Measurements from ENCODE around the gene FLNB.
A peak's percentile ranks its signal among the peaks of the same experiment; 100 is the strongest.
"Not testable (repeated sequence)": the region's sequence is repeated elsewhere in the genome, so short reads cannot be mapped to it uniquely, and the experiment has no call there.

Gene FLNB

DNA sequence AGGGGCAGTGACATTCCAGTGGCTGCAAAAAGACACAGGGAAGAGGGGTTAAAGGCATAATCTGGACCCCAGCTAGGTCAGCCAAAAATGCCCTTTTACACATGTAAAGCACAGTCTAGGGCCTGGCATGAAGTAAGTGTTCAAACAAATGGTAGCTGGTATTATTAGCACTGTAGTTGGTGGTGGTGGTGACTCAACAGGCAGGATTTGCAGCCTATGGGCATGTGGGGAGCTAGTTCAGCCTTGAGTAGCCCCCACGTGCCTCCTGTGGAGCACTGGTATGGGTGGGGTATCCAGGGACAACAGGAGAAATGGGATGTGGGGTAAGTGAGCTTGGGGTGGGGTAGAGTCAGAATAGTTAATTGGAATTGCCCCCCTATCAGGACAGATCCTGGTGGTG is 175.0 kb downstream of the FLNB start:
- DNase-seq (ENCODE audit: low spot score): no peak

- no peak for DNase-seq (ENCODE audit: low spot score)
These were observed 175.7 kb downstream of the FLNB start for GRCh38 chr3:58183891-58184290.

DNA sequence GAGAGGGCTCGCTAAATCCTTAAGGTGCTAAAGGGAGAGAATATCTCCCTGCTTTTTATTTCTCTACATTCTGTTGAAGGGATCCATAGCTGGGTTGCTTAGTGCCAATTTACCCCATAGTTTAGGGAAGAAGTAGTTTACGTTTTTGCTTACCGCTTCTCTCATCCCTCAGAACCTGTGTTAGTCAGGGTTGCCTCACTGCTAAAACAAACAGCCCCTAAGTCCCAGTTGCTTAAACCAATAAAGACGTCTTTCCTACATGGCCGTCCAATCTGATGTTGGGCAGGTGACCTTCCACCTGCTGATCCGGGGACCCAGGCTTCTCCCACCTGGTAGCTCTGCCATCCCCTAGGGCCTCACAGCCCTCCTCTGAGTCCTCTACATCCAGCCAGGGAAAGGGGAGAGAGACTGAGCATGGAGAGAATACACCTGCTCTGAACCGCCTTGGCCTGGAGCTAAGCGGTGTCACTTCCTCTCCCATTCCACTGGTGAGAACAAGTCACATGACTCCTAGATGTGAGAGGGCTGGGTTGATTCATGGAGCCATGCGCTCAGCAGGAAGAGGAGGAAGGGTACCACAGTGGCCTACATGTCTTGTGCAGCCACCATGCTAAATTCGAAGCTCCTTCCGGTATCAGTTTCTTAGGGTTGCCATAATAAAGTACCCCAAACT is 176.2 kb downstream of the FLNB start:
- no peak for DNase-seq (ENCODE audit: low spot score)

GRCh38 chr3:58184982-58185360 is 176.7 kb downstream of the FLNB start:
- DNase-seq (ENCODE audit: low spot score): no peak

DNA sequence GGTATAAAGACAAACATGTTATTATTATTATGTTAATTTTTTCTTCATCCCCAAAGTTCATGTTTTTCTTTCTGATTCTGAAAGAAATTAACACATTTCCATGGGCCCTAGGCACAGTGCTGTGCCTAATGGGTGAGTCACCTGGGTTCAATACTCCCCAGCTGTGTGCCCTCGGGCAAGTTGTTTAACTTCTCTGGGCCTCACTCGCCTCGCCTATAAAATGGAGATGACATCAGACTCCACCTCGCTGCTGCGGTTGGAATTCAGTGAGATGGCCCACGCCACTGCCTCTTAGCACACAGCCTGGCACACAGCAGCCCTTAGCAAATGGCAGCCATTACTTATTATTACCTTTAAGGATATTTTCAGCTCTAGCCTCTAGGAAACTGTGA is 179.9 kb downstream of the FLNB start:
- DNase-seq (ENCODE audit: low spot score): no peak

GRCh38 chr3:58188921-58189451 is 180.8 kb downstream of the FLNB start:
- DNase-seq (ENCODE audit: low spot score): no peak

- DNase-seq (ENCODE audit: low spot score): no peak
These were observed 181.5 kb downstream of the FLNB start for GRCh38 chr3:58189691-58190090.

DNA sequence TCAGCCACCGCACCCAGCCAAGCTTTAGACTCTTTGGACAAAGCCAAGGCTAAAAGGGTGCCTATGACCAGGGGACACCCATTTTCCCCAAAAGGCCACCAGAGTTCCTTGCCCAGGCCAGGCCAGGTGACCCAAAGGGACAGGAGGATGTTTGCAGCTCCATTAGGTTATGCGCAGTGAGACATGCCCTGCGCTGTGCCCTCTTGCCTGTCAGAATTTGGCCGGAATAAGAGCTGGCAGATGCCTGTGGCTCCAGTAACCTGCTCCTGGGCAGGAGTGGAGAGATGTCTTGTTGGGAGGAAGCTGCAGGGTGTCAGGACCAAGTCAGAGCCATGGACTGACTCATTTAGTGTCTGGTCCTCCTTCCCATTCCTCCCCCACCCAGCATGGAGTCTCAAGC is 182.1 kb downstream of the FLNB start:
- DNase-seq (ENCODE audit: low spot score): no peak

DNA sequence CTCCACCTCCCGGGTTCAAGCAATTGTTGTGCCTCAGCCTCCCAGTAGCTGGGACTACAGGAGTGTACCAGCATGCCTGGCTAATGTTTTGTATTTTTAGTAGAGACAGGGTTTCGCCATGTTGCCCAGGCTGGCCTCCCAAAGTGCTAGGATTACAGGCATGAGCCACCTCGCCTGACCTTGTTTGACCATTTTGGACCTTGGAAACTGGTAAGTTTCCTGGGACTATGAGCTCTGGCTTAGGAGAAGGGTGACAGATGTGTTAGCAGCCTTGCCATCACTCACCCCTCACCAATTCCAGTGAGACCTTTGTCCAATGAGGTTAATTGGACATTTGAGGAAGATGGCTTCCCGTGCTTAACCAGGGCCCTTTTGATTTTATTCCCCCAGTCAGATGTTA is 182.7 kb downstream of the FLNB start:
- DNase-seq (ENCODE audit: low spot score): no peak

DNA sequence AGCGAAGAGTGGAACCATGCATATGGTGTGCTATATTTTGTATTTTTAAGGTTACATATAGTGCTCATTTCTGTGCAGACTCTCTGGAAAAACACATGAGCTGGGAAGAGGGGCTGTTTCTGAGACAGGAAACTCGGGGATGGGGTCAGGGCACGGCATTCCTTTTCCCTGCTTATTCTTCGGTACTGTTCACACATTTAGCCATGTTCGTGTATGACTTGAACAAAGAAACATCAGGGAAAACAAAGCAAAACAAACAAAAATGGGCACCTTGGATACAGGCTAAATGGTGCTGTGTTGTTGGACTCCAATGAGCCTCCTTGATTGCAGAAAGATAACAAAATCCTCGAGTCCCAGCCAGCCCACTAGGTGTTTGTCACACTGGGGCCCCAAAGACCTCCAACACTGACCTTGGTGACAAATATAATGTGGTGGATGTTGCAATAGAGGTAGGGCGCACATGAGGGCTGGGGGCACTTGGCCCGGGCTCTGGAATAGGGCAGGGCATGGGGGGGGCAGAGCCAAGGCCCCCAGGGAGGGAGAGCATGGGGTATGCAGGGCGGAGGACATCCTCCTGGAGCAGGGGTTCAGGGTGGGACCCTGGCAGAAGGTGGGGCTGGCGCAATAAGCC is 183.3 kb downstream of the FLNB start:
- DNase-seq (ENCODE audit: low spot score): no peak

- no peak for DNase-seq (ENCODE audit: low spot score)
These were observed 183.8 kb downstream of the FLNB start for GRCh38 chr3:58192069-58192468.

GRCh38 chr3:58193682-58194407 is 185.6 kb downstream of the FLNB start:
- no peak for DNase-seq (ENCODE audit: low spot score)

DNA sequence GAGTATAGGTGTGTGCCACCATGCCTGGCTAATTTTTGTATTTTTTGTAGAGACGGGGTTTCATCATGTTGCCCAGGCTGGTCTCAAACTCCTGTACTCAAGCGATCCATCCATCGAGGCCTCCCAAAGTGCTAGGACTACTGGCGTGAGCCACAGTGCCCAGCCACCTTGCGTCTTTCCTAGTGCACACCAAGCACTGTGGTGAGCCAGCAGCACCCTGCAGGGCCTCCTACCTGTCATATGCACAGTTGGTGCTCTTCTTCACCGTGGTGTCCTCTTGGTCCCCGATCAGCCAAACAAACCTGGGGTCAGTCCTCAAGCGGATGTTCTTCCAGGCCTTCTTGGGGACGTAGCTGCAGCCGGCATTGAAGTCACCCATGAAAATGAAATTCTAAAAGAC is 189.4 kb downstream of the FLNB start:
- no peak for DNase-seq (ENCODE audit: low spot score)

DNA sequence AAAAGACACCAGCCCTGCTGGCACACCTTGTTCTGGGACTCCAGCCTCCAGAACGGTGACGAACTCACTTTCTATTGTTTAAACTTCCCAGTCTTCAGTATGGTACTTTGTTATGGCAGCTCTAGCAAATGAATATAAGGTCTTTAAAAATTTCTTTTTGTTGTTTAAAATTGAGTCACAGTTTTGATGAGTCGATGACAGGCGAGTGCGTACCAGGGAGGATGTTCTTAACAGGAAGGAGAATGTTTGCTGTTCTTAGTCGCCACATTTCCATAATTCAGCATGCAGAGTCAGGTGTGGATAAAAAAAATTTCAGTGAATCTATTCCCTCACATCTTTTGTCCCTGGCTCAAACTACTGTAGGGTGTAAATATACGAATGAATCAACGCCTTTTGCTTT is 190.1 kb downstream of the FLNB start:
- no peak for DNase-seq (ENCODE audit: low spot score)

GRCh38 chr3:58198804-58199203 is 190.6 kb downstream of the FLNB start:
- no peak for DNase-seq (ENCODE audit: low spot score)

GRCh38 chr3:58200121-58200709 is 192.0 kb downstream of the FLNB start:
- no peak for DNase-seq (ENCODE audit: low spot score)

GRCh38 chr3:58200846-58201355 is 192.7 kb downstream of the FLNB start:
- no peak for DNase-seq (ENCODE audit: low spot score)

DNA sequence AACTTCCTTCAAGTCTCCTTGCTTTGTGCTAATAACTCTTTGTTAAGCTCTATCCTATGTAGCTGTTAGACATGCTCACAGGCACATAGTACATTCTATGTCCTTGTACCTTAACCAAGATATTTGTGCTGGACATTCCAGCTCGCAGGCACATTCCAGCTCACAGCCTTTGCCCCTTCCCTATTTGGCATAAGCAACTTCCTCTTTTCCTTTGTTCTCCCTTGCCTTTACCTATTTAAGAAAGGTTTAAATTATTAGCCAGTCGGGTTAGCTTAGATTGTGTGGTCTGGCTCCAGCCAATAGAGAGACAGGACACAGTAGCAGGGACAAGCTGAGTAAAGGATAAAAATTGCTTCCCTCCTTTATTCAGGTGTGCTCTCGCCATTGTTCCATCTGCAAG is 193.2 kb downstream of the FLNB start:
- not testable (repeated sequence) for DNase-seq (ENCODE audit: low spot score)

GRCh38 chr3:58202917-58203360 is 194.7 kb downstream of the FLNB start:
- DNase-seq (ENCODE audit: low spot score): no peak

DNA sequence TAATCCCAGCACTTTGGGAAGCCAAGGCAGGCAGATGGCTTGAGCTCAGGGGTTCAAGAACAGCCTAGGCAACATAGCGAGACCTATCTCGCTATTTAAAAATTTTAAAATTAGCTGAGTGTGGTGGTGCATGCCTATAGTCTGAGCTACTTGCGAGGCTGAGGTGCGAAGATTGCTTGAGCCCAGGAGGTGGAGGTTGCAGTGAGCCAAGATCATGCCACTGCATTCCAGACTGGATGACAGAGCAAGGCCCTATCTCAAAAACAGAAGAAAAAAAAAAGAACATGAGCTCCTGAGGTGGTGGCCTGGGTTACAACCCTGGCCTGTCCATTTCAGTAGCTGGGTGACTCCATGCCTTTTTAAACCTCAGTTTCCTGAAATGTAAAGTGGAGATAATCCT is 195.3 kb downstream of the FLNB start:
- no peak for DNase-seq (ENCODE audit: low spot score)

DNA sequence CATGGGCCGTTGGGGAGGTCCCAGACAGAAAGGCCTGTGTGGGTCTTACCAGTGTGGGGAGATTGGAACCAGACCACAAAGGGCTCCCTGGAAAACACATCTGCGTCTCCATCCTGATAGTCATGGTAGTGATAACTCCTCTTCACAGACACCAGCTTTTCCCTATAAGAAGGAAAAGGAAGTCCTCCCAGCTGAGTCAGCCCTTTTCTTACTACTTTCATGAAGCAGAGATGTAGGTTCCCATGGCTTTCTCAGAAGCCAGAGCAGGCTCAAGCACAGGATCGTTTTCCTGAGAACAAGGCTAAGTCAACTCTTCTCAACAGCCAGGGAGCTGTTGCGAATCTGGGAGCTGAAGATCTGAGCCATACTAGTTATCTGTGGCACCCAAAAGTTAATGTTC is 196.5 kb downstream of the FLNB start:
- DNase-seq (ENCODE audit: low spot score): no peak

- DNase-seq (ENCODE audit: low spot score): peak; percentile 5
These were observed 197.8 kb downstream of the FLNB start for GRCh38 chr3:58205981-58206380.
